ENCODE results near the gene MUC20.
"Not testable (repeated sequence)": the region's sequence is repeated elsewhere in the genome, so short reads cannot be mapped to it uniquely, and the experiment has no call there.

The MUC20 gene

DNA sequence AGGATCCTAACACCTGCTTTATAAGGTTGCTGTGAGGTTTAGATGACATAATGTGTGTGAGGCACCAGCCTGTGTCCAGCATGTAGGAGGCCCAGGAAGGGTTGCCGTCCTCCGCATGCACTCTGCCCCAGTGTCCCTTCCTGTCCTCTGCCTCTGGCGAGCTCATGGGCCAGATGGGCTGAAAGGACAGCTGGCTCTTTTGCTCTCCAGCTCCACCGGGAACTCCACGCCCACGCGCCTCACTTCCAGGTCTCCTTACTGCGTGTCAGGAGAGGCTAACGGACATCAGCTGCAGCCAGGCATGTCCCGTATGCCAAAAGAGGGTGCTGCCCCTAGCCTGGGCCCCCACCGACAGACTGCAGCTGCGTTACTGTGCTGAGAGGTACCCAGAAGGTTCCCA lies 12.2 kb downstream of the MUC20 start:
- no peak for DNase-seq

DNA sequence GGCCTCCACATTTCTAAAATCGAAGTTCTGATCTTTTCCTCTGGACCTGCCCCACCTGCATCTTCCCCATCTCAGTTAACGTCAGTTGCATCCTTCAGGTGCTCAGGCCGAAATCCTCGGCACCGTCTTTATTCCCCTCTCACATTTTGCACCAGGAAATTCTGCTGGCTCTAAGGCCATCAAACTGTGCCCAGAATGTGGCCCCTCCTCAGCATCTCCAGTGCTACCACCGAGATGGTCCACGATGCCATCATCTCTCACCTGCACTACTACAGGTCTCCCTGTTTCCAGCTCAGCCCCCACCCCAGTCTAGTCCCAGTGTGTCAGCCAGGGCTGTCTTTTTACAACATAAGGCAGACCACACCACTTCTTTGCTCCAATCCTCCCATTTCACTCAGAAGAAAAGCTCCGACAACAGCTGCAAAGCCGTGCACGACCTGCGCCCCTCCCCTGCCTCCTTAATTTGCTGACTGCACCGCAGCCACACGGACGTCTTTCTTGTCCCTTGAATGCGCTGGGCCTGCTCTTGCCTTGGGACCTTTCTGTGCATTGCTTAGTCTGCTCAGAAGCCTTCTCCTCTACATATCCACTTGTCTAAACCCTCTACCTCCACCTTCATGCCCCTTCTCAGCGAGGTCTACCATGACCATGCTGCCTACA lies 14.4 kb downstream of the MUC20 start:
- no peak for DNase-seq

DNA sequence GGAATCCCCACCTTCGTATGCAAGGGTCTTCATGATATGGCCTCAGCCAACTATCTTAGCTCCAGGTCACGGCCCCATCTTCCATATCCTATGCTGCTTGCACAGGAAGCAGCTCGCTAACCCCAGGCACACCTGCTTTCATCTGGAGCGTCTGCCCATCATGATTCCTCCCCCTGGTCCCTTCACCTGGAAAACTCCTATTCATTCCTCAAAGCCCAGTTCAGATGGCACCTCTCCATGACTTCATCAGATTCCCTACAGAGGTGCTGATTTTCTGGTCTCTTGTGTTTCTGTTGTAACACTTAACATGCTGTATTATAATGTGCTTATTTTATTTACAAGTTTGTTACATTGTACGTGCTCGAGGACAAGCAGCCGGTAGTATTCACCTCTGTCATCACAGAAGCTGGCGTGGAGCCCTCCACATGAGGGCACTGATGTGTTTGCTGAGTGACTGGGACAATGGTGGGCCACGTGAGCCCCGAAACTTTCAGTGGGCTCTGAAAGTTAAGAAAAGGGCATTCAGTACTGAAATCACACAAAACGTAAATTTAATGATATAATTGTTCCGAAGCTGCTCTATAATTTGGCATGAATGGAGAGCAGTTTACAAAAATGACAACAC lies 16.2 kb downstream of the MUC20 start:
- DNase-seq = no peak

DNA sequence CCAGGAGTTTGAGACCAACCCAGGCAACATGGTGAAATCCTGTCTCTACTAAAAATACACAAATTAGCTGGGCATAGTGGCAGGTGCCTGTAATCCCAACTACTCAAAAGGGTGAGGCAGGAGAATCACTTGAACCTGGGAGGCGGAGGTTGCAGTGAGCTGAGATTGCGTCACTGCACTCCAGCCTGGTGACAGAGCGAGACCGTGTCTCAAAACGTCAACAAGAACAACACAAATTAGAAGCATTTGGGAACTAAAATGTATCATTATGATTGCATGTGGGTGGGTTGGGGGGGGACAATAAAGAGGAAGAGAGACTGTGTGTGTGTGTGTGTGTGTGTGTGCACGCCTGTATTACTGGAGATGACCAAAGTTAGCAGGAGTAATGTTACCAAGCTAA lies 17.0 kb downstream of the MUC20 start:
- DNase-seq = not testable (repeated sequence)

DNA sequence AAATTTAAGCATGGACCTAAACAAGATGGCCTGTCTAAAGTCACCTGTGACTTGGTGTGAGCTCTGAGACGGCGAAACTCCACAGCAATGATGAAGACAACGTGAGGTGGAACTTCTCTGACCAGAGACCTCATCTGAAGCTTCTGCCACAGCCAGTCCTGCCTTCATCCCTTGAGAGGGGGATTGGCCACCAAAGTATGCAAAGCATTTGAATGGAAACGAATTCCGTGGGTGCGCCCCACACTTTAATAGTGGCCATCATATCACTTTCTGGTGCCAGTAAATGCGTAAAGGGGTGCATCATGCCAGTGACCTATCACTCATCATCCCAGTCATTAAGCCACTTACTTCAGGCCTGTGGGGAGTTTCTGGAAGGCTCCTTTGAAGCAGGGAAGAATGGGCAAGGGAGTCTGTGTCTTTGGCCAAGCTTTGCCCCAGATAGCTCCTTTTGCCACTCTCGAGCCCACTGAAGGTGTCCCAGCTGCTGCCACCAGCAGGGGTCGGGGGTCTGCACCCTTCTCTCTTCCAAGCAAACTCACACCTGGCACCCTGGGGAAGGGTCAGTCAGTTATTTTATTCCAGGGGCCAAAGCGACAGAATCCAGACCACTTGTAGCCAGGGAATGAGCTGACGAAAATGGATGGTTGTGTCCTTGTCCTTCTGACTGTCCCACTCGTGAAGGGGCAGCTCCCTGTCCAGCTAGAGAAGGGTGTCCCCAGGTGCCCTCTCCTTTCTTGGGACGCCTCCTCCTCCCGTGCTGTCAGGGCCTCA lies 17.7 kb downstream of the MUC20 start:
- no peak for DNase-seq

DNA sequence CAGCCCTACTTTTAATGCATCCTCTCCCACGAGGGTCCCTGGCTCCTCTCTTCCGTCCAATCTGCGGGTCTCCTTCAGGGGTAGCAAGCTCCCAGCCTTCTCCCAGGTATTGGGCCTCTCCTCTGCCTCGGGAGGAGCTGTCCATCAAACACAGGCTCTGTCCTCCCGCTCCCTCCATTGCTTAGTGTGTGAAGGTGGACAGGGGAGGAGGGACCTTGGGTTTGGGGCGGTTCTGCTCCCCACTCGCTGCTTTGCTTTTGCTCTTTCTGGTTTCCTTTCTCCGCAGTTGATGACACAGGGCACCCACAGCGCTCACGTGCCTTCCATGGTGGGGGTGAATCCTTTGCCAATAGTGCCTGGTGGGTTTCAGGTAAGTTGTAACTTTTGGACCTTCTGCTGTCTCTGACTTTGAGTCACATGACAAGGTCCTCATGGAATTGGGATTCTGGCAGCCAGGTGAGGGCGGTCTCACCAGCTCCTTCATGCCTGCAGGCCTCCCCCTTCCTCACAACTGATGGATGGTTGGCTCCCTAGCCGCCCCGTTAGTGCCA lies 18.9 kb downstream of the MUC20 start:
- DNase-seq = no peak

DNA sequence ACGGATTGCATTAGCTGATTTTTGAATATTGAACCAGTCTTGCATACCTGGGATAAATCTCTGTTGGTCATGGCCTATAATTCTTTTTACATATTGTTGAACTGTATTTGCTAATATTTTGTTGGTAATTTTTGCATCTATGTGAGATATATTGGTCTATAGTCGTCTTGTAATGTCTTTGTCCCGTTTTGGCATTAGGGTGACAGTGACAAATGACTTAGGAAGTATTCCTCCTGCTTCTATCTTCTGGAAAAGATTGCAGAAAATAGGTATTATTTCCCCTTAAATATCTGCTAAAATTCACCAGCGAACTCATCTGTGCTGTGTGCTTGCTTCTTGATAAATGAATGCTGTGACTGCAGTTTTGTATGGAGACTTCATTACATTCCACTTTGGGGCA lies 23.7 kb downstream of the MUC20 start:
- no peak for DNase-seq

DNA sequence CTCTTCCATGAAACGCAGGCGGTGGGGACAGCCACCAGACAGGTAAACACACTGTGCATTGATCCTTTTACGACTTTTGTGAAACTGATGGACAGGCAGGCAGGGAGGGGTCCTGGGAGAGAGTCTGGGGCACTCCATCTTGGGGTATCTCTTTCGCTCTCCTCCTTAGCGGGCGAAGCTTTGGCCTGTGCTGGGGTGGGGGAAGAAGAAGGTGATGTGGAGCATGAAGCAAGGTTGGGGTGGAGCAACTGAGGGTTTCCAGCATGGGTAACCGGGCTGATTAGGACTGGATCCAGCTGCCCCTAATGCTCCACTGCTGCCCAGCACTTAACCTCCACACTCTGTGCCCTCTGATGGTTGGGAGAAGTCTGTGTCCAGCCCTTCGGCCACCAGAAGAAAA lies 25.6 kb downstream of the MUC20 start:
- no peak for DNase-seq

DNA sequence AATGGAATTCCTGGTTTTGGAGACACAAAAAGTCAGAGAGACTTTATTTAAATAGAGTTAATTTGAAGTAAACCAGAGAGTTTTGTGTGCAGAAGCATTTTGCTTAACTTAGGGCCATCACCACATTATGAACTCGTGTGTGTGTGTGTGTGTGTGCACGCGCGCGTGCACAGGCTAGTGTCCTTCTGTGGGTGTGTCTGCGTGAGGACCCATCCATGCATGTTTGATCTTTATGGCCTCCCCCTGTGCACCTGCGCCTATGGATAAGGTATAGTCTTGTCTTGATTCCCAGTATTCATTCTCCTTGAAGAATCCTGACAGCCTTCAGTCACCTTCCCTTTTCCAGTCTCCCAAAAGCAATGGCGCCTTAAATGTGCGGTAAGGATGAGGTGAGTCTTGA lies 26.0 kb downstream of the MUC20 start:
- no peak for DNase-seq

DNA sequence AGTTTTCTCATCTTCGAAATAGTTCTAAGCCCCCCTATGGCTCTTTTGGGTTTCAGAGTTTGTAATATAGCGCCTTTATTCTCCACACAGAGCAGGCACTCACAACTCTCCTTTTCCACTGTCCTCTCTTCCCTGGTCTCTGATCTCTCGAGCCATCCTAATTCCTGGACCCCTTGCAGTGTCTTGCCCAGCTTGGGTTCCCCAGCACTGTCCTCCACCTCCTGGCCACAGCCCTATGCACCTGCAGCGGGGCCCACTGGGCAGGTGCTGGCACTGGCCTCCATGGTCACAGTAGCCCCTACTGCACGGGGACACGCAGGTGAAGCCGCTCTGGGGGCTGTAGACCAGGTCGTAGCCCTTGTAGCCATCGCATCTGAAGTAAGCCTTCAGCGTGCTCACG lies 27.9 kb downstream of the MUC20 start:
- no peak for DNase-seq

DNA sequence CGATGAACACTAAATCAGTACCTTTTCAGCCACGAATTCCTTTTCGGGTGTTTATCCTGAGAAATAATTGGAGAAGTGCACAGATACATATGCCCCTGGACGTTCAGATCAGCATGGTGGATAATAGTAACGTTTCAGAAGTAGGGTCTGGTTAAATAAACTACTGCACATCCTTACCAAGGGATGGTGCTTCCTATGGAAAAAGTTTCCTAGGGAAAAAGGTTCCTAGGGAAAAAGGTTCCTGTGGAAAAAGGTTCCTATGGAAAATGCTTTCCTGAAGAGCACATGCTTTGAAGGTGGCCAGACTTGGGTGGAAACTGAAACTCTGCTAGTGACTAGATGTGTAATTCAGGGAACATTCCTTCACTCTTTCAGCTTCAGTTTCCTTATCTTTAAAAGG lies 28.3 kb downstream of the MUC20 start:
- DNase-seq = not testable (repeated sequence)

DNA sequence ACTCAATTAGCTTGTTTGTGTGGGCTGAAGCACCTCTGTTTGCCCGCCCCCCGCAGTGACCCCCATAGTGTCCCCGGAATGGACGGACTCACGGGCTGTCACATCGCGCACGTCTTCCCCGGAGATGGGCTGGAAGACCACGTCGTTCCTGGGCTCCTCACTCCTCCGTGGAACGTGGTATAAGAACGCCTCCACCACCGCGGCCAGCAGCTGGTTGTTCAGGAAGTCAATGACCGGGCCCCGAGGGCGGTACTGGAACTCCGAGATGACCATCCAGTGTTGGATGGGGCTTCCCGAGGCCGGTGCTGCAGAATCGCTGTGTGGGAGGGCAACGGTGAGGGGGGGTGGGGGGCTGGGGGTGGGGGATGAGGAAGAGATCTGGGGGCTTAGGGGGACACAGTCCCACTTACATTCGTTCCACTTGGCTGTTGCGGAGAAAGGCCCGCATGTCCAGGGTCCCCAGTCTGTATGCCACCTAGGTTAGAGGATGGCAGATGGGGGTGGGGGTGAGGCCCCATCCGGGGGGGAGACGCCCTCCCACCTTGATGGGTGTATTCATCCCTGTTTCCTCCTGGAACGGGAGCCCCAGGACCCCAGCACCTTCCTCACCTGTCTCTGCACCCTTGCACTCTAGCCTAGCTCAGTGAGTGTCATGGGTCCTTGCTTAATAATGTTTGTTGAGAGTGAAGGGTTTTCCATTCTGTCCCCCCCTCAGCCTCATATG lies 30.2 kb downstream of the MUC20 start:
- DNase-seq = no peak

DNA sequence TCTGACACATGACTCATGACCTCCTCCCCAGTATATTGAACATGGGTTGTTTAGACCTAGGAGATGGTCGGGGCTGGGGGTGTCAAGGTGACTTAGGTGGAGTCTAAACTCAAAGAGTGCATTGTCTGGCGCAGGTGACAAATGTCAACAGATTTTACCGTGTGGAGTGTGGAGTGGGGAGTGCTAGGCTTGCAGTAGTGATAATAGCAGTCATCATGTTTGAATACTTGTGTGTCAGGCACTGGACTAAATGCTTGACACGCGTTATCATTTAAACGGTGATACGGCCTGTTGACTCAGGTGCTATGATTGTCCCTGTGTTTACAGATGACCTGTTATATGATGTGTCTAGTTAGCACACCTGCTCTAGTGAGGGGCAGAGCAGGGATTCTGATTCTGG lies 30.8 kb downstream of the MUC20 start:
- DNase-seq = no peak

DNA sequence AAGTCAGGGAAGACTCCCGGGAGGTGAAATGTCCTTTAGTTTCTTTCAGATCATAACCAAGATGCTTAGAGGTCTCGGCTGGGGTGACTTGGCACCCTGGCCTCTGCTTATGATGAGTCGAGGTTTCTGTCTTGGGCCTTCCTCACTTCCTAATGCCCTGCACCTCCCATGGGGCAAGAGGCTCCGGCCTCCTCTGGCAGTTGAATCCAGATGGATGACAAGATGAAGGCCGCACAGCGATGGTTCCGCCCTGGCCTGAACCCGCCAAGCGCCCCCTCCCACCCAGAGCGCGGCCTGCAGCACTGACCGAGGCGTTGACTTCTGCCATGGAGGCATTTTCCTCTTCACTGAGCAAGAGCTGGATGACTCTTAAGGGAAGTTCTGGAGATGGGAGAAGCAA lies 31.3 kb downstream of the MUC20 start:
- DNase-seq = no peak

DNA sequence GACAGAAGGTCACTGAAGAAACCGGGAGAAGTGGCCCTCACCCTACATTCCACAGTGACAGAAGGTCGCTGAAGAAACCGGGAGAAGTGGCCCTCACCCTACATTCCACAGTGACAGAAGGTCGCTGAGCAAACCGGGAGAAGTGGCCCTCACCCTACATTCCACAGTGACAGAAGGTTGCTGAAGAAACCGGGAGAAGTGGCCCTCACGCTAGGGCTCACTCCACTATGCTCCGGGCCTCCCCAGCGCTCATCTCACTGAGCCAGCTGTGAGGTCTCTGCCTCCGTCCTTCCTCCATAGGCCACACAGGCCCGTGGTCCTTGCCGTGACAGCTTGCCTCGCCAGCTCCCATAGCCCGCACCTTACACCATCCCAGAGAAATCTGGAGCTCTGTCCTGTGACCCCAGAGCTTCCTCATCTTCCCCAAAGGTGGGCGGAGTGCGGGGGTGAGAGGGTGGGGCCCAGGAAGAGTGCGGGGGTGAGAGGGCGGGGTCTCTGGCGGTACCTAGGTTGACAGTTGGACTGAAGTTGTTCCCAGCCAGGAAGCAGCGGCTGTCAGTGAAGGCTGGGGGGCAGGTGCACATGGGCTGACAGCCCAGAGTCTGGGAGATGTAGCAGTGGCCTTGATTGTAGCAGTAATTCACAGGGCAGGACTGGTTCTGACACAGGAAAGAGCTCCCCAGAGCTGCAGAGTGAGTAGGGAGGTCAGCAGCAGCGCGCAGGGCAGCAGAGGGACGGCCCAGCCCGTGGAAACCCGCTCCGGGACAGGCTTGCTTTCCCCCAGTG lies 32.0 kb downstream of the MUC20 start:
- DNase-seq = no peak

DNA sequence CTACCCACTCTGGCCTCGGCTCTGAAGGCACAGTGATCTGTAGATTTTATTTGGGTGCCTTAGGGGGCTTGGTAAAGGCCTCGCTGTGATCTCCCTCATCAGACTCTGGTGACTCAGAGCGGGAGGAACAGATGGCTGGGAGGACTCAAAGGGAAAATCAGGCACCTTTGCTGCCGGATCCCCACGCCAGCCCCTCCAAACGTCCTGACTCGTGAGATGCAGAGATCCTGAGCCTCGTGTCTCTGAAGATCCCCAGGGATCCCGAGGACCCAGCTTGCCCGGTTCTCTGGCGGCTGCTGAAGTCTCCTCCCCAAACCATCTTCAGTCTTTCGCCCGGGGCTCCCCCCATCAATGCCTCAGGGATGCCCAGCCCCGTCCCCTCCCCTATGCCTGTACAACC lies 32.8 kb downstream of the MUC20 start:
- peak; percentile 3 for DNase-seq

DNA sequence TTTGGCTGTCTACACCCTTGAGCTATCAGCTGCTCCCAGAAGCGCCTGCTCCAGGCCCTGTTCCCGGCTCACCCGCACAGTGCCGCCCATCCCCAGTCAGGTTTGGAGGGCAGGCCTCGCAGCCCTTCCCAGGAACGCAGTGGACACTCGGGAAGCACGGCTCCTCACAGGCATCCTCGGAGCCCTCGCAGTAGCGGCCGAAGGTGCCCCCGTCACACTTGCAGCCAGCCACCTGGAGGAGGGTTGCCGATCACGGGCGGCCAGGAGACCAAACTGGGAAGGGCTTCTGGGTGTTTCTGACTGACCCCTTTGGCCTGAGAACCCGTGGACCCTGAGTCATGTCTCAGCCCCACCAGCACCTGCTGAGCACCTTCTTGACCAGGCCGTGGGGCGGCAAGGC lies 33.4 kb downstream of the MUC20 start:
- no peak for DNase-seq

DNA sequence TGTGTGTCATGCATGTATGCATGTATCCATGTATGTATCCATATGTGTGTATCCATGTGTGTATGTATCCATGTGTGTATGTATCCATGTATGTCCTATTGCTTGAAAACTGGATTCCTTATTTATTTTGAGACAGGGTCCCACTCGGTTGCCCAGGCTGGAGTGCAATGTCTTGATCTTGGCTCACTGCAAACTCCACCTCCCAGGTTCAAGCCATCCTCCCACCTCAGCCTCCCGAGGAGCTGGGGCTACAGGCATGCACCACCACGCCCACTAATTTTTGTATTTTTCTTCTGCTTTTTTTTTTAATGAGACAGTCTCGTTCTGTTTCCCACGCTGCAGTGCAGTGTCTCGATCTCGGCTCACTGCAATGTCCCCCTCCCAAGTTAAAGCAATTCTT lies 34.1 kb downstream of the MUC20 start:
- no peak for DNase-seq

DNA sequence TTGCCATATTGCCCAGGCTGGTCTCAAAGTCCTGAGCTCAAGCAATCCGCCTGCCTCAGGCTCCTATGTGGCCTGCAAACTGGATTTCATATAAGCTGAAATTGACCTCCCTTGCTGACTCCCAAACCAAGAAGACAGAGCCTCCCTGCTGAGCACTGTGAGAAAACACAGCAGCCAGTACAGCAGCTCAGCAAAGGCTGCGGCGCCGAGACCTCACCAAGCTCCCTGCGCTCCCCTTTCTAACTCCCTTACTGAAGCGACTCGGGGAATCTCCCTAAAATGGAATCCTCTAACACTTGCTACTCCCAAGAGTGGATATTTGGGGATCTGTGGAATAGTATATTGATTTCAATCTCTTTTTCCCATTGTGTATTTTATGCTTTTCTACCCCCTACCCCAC lies 34.6 kb downstream of the MUC20 start:
- DNase-seq = no peak

DNA sequence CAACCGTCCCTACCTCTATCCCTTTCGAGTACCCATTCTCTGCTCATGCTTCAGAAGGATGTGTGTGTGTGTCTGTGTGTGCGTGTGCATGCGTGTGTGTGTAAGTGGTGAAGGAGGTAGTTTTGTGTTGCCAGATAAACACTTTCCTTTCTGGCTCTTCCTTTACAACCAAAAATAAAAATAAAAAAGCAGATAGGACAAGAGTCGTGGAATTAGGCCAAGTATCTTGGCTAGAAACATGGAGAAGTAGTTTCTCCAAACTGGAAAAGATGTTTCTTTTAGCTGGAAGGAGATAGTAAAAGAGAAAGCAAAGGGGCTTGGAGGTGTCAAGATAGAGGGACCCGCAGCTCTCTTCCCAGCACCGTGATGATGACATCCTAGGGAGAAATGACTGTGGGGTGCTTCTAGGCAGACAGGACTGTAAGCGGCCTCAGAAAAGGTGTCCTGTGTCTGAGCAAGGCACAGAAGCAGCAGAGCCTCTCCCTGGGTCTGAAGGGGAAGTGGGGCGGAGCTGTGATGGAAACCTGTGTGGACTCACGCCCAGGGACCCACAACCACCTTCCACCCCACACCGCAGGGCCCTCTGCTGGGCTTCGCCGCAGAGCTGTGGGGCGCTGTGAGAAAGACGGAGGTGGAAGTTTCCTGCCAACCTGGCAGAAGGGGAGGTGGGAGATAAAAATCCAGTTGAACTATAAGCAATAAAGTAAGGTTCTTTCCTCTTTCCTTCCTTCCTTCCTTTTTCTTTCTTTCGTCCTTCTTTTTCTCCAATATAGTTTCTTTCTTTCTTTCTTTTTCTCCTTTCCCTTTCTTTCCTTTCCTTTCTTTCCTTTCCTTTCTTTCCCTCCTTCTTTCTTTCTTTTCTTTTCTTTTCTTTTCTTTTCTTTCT lies 35.3 kb downstream of the MUC20 start:
- no peak for DNase-seq

DNA sequence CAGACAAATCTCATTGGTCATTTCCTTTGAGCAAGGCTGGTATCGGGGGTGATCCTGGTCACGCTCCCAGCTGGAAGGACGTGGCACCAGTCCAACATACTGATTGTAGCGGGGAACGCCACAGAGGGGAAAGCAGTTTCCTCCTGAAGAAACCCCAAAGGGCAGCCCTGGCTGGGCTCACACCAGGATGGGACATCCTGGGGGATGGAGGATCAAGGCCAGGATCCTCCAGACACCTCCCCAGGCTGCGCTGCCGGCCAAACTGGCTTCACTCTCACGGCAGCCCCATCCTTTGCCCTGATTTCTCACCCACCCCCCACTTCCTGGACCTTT lies 36.6 kb downstream of the MUC20 start:
- DNase-seq = no peak

DNA sequence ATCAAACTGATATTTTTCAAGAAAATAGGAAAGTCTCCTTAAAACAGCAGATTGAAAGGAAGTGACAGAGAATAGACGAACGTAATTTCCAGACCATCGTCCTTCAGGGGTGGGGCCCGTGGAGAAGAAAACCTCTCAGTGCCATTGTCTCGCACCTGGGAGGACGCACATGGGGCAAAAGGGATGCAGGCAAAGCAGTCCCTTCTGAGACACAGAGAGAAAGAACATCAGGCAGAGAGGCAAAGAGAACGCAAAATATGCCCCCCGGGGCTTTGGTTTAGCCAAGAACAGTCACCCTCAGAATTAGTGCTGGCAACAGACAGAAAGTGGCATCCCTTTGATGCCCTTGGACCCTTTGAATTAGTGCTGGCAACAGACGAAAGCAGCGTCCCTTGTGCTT lies 37.0 kb downstream of the MUC20 start:
- DNase-seq = no peak
